RWPE2 (cell line): Measurements from ENCODE around the gene NFE2L3.
"Not testable (repeated sequence)": the region's sequence is repeated elsewhere in the genome, so short reads cannot be mapped to it uniquely, and the experiment has no call there.

Experiments
- ATAC-seq: fragments of 200-7000 bp; cut with Tn5 transposase; 3 replicates; pipeline ENCODE4 v1.9.1; 2021; ENCODE audit warnings: low read depth
- DNase-seq: peaks from one replicate; pipeline ENCODE4 v3.0.0-alpha.2; 2020; ENCODE audit warnings: low spot score
- H3K27ac ChIP-seq: fragments of 450-650 bp; 2 replicates; pipeline ENCODE4 v1.5.1; 2017; ENCODE audit warnings: mild to moderate bottlenecking; ENCODE audit not compliant: poor library complexity, severe bottlenecking
- H3K27me3 ChIP-seq: fragments of 250-450 bp; sonication (Bioruptor Pico); 2 replicates; pipeline ENCODE4 v1.5.1; 2021; ENCODE audit warnings: mild to moderate bottlenecking, moderate library complexity; ENCODE audit not compliant: insufficient read depth, poor library complexity, severe bottlenecking
- H3K36me3 ChIP-seq: fragments of 250-450 bp; sonication (Bioruptor Pico); 2 replicates; pipeline ENCODE4 v1.5.1; 2020; ENCODE audit warnings: low read depth, mild to moderate bottlenecking, moderate library complexity
- H3K4me1 ChIP-seq: fragments of 250-450 bp; sonication (Bioruptor Pico); 2 replicates; pipeline ENCODE4 v1.5.1; 2021; ENCODE audit warnings: mild to moderate bottlenecking, moderate library complexity; ENCODE audit not compliant: insufficient read depth, poor library complexity, severe bottlenecking
- H3K4me3 ChIP-seq: fragments of 250-450 bp; sonication (Bioruptor Pico); 2 replicates; pipeline ENCODE4 v1.5.1; 2021; ENCODE audit warnings: mild to moderate bottlenecking, moderate library complexity; ENCODE audit not compliant: severe bottlenecking
- H3K9me3 ChIP-seq: fragments of 250-450 bp; sonication (Bioruptor Pico); 2 replicates; pipeline ENCODE4 v1.5.1; 2021; ENCODE audit warnings: mild to moderate bottlenecking, moderate library complexity; ENCODE audit not compliant: severe bottlenecking
- TF ChIP-seq, protein P1 (sequence below): fragments of 450-650 bp; IDR thresholded peaks from one replicate; pipeline ENCODE4 v1.5.1; 2017; ENCODE audit warnings: mild to moderate bottlenecking, moderate library complexity; ENCODE audit not compliant: poor library complexity, severe bottlenecking

The NFE2L3 gene

DNA sequence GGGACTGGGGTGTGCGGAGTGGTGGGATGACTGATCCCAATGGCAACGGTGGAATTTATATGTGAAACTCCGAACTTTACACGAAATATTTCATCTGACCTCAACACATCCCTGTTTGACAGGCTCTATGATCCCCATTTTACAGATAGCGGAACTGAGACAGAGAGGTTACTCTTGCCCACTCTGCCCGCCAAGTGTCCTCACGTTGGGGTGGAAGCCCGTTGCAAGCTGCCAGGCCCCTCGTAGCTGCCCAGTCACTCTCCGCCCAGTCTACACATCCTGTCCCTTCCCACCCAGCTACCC lies 397 bp upstream of the NFE2L3 start:
- TF ChIP-seq, protein P1, sequence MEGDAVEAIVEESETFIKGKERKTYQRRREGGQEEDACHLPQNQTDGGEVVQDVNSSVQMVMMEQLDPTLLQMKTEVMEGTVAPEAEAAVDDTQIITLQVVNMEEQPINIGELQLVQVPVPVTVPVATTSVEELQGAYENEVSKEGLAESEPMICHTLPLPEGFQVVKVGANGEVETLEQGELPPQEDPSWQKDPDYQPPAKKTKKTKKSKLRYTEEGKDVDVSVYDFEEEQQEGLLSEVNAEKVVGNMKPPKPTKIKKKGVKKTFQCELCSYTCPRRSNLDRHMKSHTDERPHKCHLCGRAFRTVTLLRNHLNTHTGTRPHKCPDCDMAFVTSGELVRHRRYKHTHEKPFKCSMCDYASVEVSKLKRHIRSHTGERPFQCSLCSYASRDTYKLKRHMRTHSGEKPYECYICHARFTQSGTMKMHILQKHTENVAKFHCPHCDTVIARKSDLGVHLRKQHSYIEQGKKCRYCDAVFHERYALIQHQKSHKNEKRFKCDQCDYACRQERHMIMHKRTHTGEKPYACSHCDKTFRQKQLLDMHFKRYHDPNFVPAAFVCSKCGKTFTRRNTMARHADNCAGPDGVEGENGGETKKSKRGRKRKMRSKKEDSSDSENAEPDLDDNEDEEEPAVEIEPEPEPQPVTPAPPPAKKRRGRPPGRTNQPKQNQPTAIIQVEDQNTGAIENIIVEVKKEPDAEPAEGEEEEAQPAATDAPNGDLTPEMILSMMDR = no peak
- DNase-seq (no peak), ATAC-seq (no peak)
- Histone ChIP-seq H3K9me3 (no peaks in the 10 kb centered on the region), H3K27me3 (no peaks in the 10 kb centered on the region), H3K36me3 (no peaks in the 10 kb centered on the region), H3K4me3 (peak overlapping the region; percentile 60), H3K4me1 (peaks cover 23% of the 10 kb centered on the region), H3K27ac (no peak overlapping the region)

- DNase-seq, H3K27ac ChIP-seq, H3K36me3 ChIP-seq, H3K27me3 ChIP-seq, H3K9me3 ChIP-seq, ATAC-seq: not testable (repeated sequence)
- Histone ChIP-seq H3K4me1 (peaks cover 31% of the 10 kb centered on the region), H3K4me3 (peak overlapping the region; percentile 60)
These were observed 813 bp downstream of the NFE2L3 start for GRCh38 chr7:26152782-26153240.

DNA sequence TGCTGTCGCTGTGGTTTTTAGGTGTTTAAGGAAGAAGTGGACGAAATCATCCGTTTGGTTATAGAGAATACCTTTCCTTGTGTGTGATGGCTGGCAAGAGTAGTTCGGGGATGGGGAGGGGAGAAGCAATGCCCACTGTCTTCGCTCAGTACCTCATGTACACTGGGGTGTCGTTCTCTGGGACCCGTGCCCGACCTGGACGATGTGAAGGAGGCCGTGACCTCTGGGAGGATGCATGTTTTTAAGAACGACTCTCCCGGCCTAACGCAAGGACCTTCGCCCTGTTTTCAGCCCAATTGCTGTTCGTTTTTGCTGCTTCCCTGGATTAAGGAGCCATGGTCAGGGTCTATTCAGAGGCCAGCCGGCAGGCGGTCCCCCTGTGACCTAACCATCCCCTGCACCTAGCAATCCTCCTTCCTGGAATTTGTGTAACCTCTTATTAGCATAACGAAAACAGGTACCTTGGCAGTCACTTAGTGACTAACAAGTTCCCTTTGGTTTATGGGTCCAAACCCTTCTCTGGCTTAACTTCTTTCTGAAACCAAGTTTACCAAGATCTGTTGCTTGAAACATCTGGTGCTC lies 1.3 kb downstream of the NFE2L3 start:
- H3K27ac ChIP-seq = peak overlapping the region; percentile 70
- TF ChIP-seq, protein P1 = no peak
- no peaks in the 10 kb centered on the region for H3K9me3 ChIP-seq
- ATAC-seq = no peak
- H3K36me3 ChIP-seq = no peaks in the 10 kb centered on the region
- peak overlapping the region; percentile 60 for H3K4me3 ChIP-seq
- no peaks in the 10 kb centered on the region for H3K27me3 ChIP-seq
- H3K4me1 ChIP-seq = peaks cover 31% of the 10 kb centered on the region
- DNase-seq = no peak

- TF ChIP-seq, protein P1 = no peak
- H3K27me3 ChIP-seq = no peaks in the 10 kb centered on the region
- H3K27ac ChIP-seq = peak overlapping the region; percentile 70
- peak; percentile 21; the same call in 1 of the 3 replicates for ATAC-seq
- peaks cover 37% of the 10 kb centered on the region for H3K4me1 ChIP-seq
- peak overlapping the region; percentile 60 for H3K4me3 ChIP-seq
- DNase-seq = no peak
- H3K36me3 ChIP-seq = no peaks in the 10 kb centered on the region
- no peaks in the 10 kb centered on the region for H3K9me3 ChIP-seq
These were observed 2.1 kb downstream of the NFE2L3 start for GRCh38 chr7:26153823-26154783.

- Histone ChIP-seq H3K27me3 (no peaks in the 10 kb centered on the region), H3K27ac (peak overlapping the region; percentile 70), H3K9me3 (no peaks in the 10 kb centered on the region), H3K36me3 (no peaks in the 10 kb centered on the region), H3K4me3 (peak overlapping the region; percentile 9), H3K4me1 (peaks cover 41% of the 10 kb centered on the region)
- TF ChIP-seq, protein P1 = no peak
- DNase-seq = no peak
- peak; percentile 52 for ATAC-seq
These were observed 3.8 kb downstream of the NFE2L3 start for GRCh38 chr7:26155531-26156375.
